Jurkat, Clone E6-1 (cell line): ENCODE results near the gene SERTM2. TPM values are rescaled to one million over a fixed set of nuclear protein-coding genes. Genes with fewer than 3 reads are reported as not detected.

Source experiments
- DNase-seq: peaks from one replicate; pipeline ENCODE4 v3.0.0-alpha.2; 2011; ENCODE audit warnings: low read depth, low spot score
- H3K4me3 ChIP-seq: 2 replicates; pipeline ENCODE4 v1.5.1; 2011; ENCODE audit warnings: mild to moderate bottlenecking, low read length, control low read depth, moderate library complexity
- polyA plus RNA-seq: library from polyadenylated mRNA; unstranded; fragments of >200 nt; gene quantifications from one replicate; pipeline ENCODE4 v1.2.1, GENCODE V29; 2012; ENCODE audit warnings: missing spikeins; ENCODE audit not compliant: insufficient read length, insufficient read depth

Gene SERTM2
- polyA plus RNA-seq = not detected

GRCh38 chrX:111511477-111511876 is at the start of gene SERTM2:
Gene SERTM2 (plus strand): TSS chrX:111511645. CDS start chrX:111518858, 7,213 bp downstream.
- H3K4me3 ChIP-seq = no peak within 1 kb of the TSS
- DNase-seq = no peak

DNA sequence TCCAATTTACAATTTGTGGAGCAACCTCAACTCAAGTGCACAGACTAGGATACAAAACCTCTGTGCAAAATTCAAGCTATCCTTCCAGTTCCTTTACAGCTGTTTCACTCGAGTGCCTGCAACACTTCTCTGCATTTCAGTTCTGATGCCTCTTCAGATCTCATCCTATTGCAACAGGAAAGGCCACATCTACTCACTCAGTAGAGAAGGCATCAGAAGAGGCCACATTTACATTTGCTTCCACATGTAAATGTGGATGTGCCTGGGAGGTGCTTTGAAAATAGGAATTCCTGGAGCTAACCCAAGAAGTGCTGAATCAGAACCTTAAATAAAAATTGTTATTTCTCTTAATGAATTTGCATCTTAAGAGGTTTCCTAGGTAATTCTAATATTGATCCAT is 45.8 kb upstream of the SERTM2 start:
- no peak overlapping the region for H3K4me3 ChIP-seq
- DNase-seq = no peak

DNA sequence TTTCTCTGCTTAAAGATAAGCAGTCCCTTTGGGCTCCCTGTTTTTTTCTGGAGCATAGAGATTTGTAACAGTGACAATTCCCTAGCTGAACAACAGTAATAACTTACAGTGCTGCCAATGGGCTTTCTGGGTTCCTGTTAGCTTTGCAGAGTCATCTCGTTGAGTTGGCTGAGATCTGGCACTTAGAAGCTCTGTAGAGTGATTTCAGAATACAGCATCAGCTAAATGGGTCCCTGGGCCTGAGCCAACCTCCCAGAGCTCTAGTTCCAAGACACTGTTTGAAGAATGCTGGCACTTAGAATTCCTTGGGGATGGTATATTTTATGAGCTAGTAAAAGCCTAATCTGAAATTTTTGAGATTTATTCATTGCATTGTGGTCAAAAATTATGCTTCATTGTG is 43.5 kb upstream of the SERTM2 start:
- H3K4me3 ChIP-seq = no peak overlapping the region
- DNase-seq = no peak

- no peak for DNase-seq
- no peak overlapping the region for H3K4me3 ChIP-seq
These were observed 40.6 kb upstream of the SERTM2 start for GRCh38 chrX:111470681-111471403.

DNA sequence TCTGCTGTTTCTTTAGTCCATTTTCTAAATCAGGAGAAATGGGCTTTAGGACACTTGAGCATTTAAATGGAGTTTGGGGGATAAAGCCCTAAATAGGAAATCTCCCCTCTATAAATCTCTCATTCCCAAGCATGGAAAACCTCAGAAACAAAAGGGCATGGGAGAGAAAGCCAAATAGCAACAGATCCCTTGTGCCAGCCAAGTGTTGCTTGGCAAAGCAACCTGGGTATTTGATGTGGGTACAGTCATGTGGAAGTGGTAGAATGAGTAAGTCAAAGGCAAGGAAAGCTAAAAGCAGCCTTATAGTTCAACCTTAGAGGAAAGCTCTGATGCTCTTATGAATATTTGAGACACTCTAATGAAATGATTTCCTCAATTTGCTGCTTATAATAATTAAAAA is 29.5 kb upstream of the SERTM2 start:
- DNase-seq = peak; percentile 5
- no peak overlapping the region for H3K4me3 ChIP-seq

DNA sequence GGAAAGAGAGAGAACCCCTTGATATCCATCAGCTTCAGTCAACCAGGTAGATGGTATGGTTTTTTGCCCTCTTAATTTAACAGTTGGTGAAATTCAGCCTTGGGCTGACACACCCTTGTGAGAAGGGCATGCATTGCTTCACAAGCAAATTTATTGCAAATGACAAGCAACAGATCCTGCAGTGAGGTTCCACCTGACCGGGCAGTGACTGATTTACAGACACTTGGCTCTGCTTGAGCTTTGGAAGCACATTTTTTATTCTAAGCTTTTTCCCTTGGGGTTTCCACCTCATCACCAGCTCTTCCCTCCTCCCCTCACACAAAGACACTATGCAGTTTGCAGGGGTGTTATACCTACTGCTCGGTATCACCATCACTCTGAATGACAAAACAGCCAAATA is 28.3 kb upstream of the SERTM2 start:
- no peak overlapping the region for H3K4me3 ChIP-seq
- no peak for DNase-seq

GRCh38 chrX:111483881-111484280 is 27.6 kb upstream of the SERTM2 start:
- DNase-seq = no peak
- H3K4me3 ChIP-seq = no peak overlapping the region

DNA sequence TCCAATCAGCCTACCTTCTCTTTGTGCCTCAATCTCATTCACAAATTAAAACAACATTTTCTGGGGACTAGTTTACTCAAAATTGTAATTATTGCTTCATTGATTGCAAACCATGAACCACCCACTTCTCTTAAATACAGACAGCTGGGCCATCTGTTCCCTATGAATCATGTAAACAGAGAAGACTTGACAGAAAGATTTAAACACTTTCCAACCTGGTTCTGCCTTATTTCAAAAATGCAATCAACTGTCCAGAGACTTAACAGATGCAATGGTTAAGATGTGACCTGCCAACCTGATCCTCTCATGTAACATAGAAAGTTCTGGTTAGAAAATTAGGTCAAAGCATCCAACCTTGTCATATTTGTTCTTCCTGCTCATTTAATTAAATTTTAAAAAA is 20.8 kb upstream of the SERTM2 start:
- DNase-seq = no peak

DNA sequence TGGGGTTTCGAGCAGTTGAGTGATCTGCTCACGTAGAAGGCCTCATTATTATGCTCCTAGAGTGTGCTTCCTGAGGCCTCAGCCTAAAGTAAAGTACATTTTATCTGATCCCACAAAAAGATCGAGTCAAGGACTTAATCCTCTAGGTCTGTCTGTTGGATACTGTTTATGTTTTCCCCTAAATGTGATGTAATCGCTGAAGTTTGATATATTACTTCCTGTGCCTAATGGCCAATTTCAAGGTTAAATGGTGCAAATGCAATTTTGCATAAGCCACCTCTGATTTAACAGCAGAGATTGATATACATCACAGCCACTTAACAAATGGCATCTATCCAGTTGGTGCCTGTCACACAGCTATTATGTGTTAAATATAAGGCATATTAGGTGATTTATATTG is 19.4 kb upstream of the SERTM2 start:
- no peak overlapping the region for H3K4me3 ChIP-seq
- DNase-seq = no peak

More for the DNA sequence above, 20.8 kb upstream of the SERTM2 start:
- no peak overlapping the region for H3K4me3 ChIP-seq

DNA sequence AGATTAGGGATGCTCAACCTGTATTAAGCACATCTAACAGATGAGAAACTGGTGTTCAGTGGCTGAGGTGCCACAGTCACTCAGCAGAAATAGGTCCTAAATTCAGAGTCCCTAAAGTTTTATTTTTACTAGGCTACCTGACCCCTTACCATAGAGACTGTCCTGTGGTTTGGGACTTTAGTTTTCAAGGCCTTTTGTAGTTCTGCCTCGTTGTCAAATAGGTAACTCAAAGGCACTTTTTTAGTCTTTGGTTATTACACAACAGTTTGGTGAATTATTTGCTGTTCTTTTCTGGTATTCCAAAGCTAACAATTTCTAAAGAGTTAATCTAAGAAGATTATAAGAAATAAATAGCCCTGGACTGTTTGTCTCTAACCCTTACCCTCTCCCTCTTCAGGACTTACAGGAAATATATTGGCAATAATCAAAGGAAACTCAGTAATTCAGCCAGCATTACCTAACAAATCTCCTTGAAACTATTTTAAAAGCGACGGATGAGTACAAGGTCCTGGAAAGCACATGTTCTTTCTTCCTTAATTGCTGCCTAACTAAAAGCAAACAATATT is 12.8 kb upstream of the SERTM2 start:
- DNase-seq = no peak
- no peak overlapping the region for H3K4me3 ChIP-seq

DNA sequence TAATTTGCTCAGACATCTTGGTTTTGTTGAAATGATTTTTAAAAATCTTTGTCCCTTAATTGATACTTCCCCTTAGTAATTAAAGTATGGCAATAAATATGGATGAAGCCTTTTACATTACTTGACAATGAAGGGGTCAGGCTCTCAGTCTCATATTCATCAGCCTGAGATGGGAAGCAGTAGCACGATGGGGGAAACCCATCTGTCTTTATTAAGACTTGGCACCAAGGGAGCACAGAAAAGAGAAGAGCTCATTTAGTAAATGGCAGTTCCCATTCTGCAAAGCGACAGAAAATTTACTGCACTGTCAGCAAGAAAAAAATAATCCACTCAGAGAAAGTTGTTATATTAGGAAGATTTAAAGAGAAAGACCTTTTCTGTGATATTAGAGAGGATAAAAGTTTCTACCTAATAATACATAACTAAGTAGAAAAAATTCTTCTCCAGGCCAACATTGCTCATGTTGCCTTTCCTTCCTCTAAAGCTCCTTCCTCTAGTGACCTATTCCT is 7.9 kb upstream of the SERTM2 start:
- no peak overlapping the region for H3K4me3 ChIP-seq
- no peak for DNase-seq

- no peak overlapping the region for H3K4me3 ChIP-seq
- no peak for DNase-seq
These were observed 6.5 kb upstream of the SERTM2 start for GRCh38 chrX:111504941-111505340.

- no peak overlapping the region for H3K4me3 ChIP-seq
- no peak for DNase-seq
These were observed 5.7 kb upstream of the SERTM2 start for GRCh38 chrX:111505783-111506182.

DNA sequence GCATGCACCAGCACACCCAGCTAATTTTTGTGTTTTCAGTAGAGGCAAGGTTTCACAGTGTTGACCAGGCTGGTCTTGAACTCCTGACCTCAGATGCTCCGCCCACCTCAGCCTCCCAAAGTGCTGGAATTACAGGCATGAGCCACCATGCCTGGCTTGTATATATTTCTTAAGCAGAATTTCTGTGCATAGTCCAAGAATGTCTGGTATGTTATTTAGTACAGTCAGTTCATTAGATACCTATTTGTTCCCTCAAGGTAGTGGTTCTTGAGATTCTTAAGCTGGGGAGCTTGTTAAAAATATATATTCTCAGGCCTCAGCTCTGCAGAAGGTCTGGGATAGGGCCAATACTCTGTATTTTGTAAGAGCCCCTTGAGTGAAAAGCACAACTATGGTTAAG is 4.6 kb upstream of the SERTM2 start:
- DNase-seq = no peak
- H3K4me3 ChIP-seq = no peak overlapping the region

GRCh38 chrX:111507933-111508332 is 3.5 kb upstream of the SERTM2 start:
- DNase-seq = no peak

GRCh38 chrX:111515298-111515697 is 3.9 kb downstream of the SERTM2 start:
- H3K4me3 ChIP-seq = no peak overlapping the region
- DNase-seq = no peak

More at GRCh38 chrX:111507933-111508332, 3.5 kb upstream of the SERTM2 start:
- H3K4me3 ChIP-seq = no peak overlapping the region

- no peak for DNase-seq
- no peak overlapping the region for H3K4me3 ChIP-seq
These were observed 7.2 kb downstream of the SERTM2 start for GRCh38 chrX:111518667-111519066.

GRCh38 chrX:111519215-111519614 is 7.8 kb downstream of the SERTM2 start:
- peak; percentile 76 for DNase-seq
- no peak overlapping the region for H3K4me3 ChIP-seq

DNA sequence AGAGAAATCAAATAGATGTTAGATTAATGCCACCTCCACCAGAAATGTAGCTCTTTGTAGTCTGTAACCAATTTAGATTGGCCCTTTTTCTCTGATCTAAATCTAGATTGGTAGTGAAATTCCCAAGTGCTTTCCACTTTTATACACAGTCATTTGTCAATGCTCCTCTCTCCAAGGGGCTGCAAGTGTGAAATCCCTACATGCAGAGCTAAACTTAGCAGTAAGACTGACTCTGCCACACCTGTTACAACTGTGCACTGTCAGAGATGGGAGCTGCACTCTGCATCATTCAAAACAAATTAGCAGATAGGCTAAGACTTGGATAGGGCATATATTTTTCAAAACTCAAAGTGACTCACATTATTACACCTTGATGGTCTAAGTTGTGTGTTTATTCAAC is 9.1 kb downstream of the SERTM2 start:
- no peak for DNase-seq
- H3K4me3 ChIP-seq = no peak overlapping the region

DNA sequence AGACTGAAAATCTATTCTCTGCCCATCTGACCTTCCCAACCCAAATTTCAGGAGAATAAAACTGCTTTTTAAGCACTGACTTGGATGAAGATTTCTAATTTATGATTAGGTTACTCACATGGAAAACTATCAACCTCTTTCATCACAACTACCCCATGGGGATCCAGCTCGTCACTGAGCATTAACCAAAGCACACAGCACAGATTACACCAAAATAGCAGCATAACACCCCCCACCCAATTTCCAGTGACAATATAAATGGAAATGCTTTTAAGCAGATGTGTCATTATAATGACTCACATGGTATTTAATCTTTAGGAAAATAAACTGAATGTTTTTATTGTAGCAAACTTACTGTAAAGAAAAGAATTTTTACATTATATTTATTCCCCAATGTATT is 9.7 kb downstream of the SERTM2 start:
- DNase-seq = no peak
- H3K4me3 ChIP-seq = no peak overlapping the region
